ENCODE data around the gene KRTAP10-2. TPM values are rescaled to one million over a fixed set of nuclear protein-coding genes. Genes with fewer than 3 reads are reported as not detected.

The KRTAP10-2 gene
- total RNA-seq, 4 donors from 2014 or later, result not detected

- DNase-seq, result no peak
- no peak overlapping the region for H3K4me3 ChIP-seq (replicated peaks in 1 of 3)
- H3K27me3 ChIP-seq, result no peaks in the 10 kb centered on the region
- no peak overlapping the region for H3K27ac ChIP-seq
- 85 to 91% methylated on average over 19 to 20 of the region's 21 CpGs for WGBS, 2 donors
- H3K36me3 ChIP-seq, result no peaks in the 10 kb centered on the region
- no peaks in the 10 kb centered on the region for H3K9me3 ChIP-seq
- intact Hi-C loops (cut with DNase I), result loop anchor here (5.0 kb wide), 1 partner anchor 280 kb away; no protein-coding TSS in a partner anchor
- TF ChIP-seq, protein P1, sequence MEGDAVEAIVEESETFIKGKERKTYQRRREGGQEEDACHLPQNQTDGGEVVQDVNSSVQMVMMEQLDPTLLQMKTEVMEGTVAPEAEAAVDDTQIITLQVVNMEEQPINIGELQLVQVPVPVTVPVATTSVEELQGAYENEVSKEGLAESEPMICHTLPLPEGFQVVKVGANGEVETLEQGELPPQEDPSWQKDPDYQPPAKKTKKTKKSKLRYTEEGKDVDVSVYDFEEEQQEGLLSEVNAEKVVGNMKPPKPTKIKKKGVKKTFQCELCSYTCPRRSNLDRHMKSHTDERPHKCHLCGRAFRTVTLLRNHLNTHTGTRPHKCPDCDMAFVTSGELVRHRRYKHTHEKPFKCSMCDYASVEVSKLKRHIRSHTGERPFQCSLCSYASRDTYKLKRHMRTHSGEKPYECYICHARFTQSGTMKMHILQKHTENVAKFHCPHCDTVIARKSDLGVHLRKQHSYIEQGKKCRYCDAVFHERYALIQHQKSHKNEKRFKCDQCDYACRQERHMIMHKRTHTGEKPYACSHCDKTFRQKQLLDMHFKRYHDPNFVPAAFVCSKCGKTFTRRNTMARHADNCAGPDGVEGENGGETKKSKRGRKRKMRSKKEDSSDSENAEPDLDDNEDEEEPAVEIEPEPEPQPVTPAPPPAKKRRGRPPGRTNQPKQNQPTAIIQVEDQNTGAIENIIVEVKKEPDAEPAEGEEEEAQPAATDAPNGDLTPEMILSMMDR (IDR thresholded peaks at IDR 0.05), result no peak
- TF ChIP-seq POLR2A (IDR thresholded peaks at IDR 0.05), result no peak
- peaks cover 12 to 13% of the 10 kb centered on the region in 2 donors for H3K4me1 ChIP-seq
Observed at GRCh38 chr21:44512496-44513388, 38.6 kb downstream of the KRTAP10-2 start.

DNA sequence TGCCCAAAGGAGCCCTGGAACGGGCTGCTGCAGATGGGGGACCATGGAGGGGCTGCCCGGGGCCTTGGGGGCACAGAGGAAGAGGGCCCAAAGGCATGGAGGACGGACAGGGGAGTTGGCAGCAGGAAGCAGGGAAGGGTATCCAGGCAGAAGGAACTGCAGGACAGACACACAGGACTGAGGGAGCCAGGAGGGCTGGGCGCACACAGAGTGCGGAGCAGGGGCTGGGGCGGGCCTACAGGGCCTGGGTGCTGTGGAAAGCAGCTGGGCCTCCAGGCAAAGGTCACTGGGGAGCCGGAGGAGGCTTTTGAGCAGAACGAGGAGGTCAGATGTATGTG is 39.4 kb downstream of the KRTAP10-2 start:
- intact Hi-C loops (cut with DNase I), result loop anchor here (5.0 kb wide), 1 partner anchor 280 kb away; no protein-coding TSS in a partner anchor
- 86 to 88% methylated on average over 8 of the region's 8 CpGs for WGBS, 2 donors
- TF ChIP-seq, protein P1 (IDR thresholded peaks at IDR 0.05), result no peak
- no peak for TF ChIP-seq POLR2A (IDR thresholded peaks at IDR 0.05)
- Histone ChIP-seq H3K4me3 (replicated peaks in 1 of 3) (no peak overlapping the region), H3K27me3 (no peaks in the 10 kb centered on the region), H3K36me3 (no peaks in the 10 kb centered on the region), H3K27ac (no peak overlapping the region), H3K9me3 (no peaks in the 10 kb centered on the region), H3K4me1 (peaks cover 12 to 13% of the 10 kb centered on the region in 2 donors)
- DNase-seq, result no peak

DNA sequence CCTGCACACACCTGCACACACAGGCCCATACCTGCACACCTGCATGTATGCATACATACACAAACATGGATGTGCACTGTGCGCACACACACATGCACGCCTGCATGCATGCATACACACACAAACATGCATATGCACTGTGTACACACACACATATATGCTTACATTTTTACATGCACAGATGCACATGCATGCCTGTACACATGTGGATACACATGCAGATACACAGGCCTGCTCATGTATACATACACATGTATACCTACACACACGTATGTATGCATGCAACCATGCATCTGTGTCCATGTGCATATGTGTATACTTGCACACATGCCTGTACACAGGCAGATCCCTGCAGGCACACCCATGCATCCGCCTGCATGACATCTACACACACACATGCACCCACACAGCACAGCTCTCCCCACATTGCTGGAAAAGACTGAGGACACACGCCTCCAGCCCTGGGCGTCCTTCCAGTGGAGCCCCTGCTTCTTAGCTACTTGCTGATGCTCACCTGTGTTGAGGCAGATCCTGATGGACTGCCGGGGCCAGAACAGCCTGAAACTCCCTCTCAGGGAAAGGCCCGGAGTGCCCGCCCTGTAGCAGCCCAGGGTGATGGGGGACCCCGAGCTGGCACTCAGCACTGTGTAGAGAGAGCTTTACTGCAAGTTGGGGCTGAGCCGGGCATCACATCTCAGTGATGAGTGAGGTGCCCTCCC is 39.9 kb downstream of the KRTAP10-2 start:
- Histone ChIP-seq H3K4me3 (replicated peaks in 1 of 3) (no peak overlapping the region), H3K4me1 (peaks cover 12 to 13% of the 10 kb centered on the region in 2 donors), H3K9me3 (no peaks in the 10 kb centered on the region), H3K27ac (no peak overlapping the region), H3K36me3 (no peaks in the 10 kb centered on the region), H3K27me3 (no peaks in the 10 kb centered on the region)
- intact Hi-C loops (cut with DNase I), result loop anchor here (5.0 kb wide), 1 partner anchor 281 kb away; no protein-coding TSS in a partner anchor
- 84 to 89% methylated on average over 10 to 11 of the region's 11 CpGs for WGBS, 2 donors
- DNase-seq, result no peak
- TF ChIP-seq, protein P1 (IDR thresholded peaks at IDR 0.05), result no peak

- Histone ChIP-seq H3K4me3 (replicated peaks in 1 of 3) (no peak overlapping the region), H3K27ac (no peak overlapping the region), H3K27me3 (no peaks in the 10 kb centered on the region), H3K9me3 (no peaks in the 10 kb centered on the region), H3K4me1 (peaks cover 12 to 13% of the 10 kb centered on the region in 2 donors), H3K36me3 (no peaks in the 10 kb centered on the region)
- 16 to 71% methylated on average over 2 to 22 of the region's 36 CpGs for WGBS, 2 donors
- intact Hi-C loops (cut with DNase I), result loop anchor here (5.0 kb wide), 1 partner anchor 282 kb away; no protein-coding TSS in a partner anchor
- DNase-seq, result peak; percentile 66 to 77
- TF ChIP-seq POLR2A (IDR thresholded peaks at IDR 0.05), result no peak
- TF ChIP-seq, protein P1 (IDR thresholded peaks at IDR 0.05), result peak; percentile 36 to 78 (median 67)
Observed at GRCh38 chr21:44510508-44511218, 40.6 kb downstream of the KRTAP10-2 start.
